22Rv1 (cell line): ENCODE results near the gene MGME1.

Experiments used
- H3K27ac ChIP-seq: fragments of 450-650 bp; 2 replicates; pipeline ENCODE4 v1.5.1; 2017
- CTCF ChIP-seq: fragments of 450-650 bp; IDR thresholded peaks from 2 replicates; pipeline ENCODE4 v1.5.1; 2017; ENCODE audit warnings: mild to moderate bottlenecking
- ZFX ChIP-seq: fragments of 450-650 bp; IDR thresholded peaks from 2 replicates; pipeline ENCODE4 v1.6.1; 2017; ENCODE audit warnings: antibody characterized with exemption, borderline replicate concordance

MGME1 gene

GRCh38 chr20:17961587-17961940 lies 7.3 kb upstream of the MGME1 start:
- TF ChIP-seq CTCF (no peak), ZFX (no peak)
- peak overlapping the region; percentile 26; the same call in 1 of the 2 replicates for H3K27ac ChIP-seq

- TF ChIP-seq CTCF (no peak), ZFX (no peak)
- H3K27ac ChIP-seq, result peak overlapping the region; percentile 24; the same call in 1 of the 2 replicates
These were observed 5.5 kb upstream of the MGME1 start for GRCh38 chr20:17963114-17963897.

GRCh38 chr20:17964073-17964472 lies 4.7 kb upstream of the MGME1 start:
- H3K27ac ChIP-seq, result no peak overlapping the region
- TF ChIP-seq ZFX, result no peak
- TF ChIP-seq CTCF, result no peak

- H3K27ac ChIP-seq, result 0 out of 2 replicates have a peak overlapping the region, but pooled peaks have one; percentile 5
- TF ChIP-seq ZFX, result no peak
- no peak for TF ChIP-seq CTCF
These were observed 4.2 kb upstream of the MGME1 start for GRCh38 chr20:17964632-17965031.

GRCh38 chr20:17965042-17965697 lies 3.6 kb upstream of the MGME1 start:
- H3K27ac ChIP-seq, result 0 out of 2 replicates have a peak overlapping the region, but pooled peaks have one; percentile 5
- TF ChIP-seq CTCF (no peak), ZFX (no peak)

GRCh38 chr20:17966432-17967310 lies 2.1 kb upstream of the MGME1 start:
- TF ChIP-seq CTCF (no peak), ZFX (no peak)
- peak overlapping the region; percentile 99 for H3K27ac ChIP-seq
